GM18861 (cell line): Measurements from ENCODE around the gene REN.

Source experiments
- ATAC-seq: cut with Tn5 transposase; IDR thresholded peaks from one replicate; pipeline ENCODE4 v1.9.1; 2021; ENCODE audit not compliant: unreplicated experiment

Gene REN

GRCh38 chr1:204134103-204134502 is 32.0 kb downstream of the REN start:
- no peak for ATAC-seq

GRCh38 chr1:204132718-204133117 is 33.4 kb downstream of the REN start:
- no peak for ATAC-seq

- ATAC-seq: no peak
Measured at GRCh38 chr1:204131978-204132377, 34.2 kb downstream of the REN start.

GRCh38 chr1:204130981-204131892 is 34.9 kb downstream of the REN start:
- ATAC-seq: no peak

GRCh38 chr1:204130178-204130577 is 36.0 kb downstream of the REN start:
- ATAC-seq: no peak

- no peak for ATAC-seq
Measured at GRCh38 chr1:204128964-204129896, 36.9 kb downstream of the REN start.

GRCh38 chr1:204128464-204128963 is 37.6 kb downstream of the REN start:
- ATAC-seq: no peak

- ATAC-seq: no peak
Measured at GRCh38 chr1:204127597-204128242, 38.4 kb downstream of the REN start.

- ATAC-seq: no peak
Measured at GRCh38 chr1:204126956-204127355, 39.2 kb downstream of the REN start.

GRCh38 chr1:204126386-204126785 is 39.8 kb downstream of the REN start:
- no peak for ATAC-seq

- ATAC-seq: no peak
Measured at GRCh38 chr1:204125759-204126351, 40.3 kb downstream of the REN start.

- no peak for ATAC-seq
Measured at GRCh38 chr1:204124639-204125038, 41.5 kb downstream of the REN start.

- ATAC-seq: no peak
Measured at GRCh38 chr1:204123376-204123775, 42.8 kb downstream of the REN start.

GRCh38 chr1:204121840-204122555 is 44.1 kb downstream of the REN start:
- no peak for ATAC-seq

- no peak for ATAC-seq
Measured at GRCh38 chr1:204116539-204116938, 49.6 kb downstream of the REN start.

- no peak for ATAC-seq
Measured at GRCh38 chr1:204115116-204115515, 51.0 kb downstream of the REN start.

- no peak for ATAC-seq
Measured at GRCh38 chr1:204114606-204115005, 51.5 kb downstream of the REN start.

GRCh38 chr1:204113896-204114295 is 52.2 kb downstream of the REN start:
- no peak for ATAC-seq

GRCh38 chr1:204112876-204113730 is 53.0 kb downstream of the REN start:
- no peak for ATAC-seq
